SH-SY5Y (cell line): ENCODE data around the gene ELK3.

Experiments used
- GATA2 ChIP-seq: IDR thresholded peaks from 2 replicates; pipeline ENCODE4 v1.6.1; 2011; ENCODE audit warnings: mild to moderate bottlenecking, low read depth, low read length
- GATA3 ChIP-seq: IDR thresholded peaks from 2 replicates; pipeline ENCODE4 v1.6.1; 2011; ENCODE audit warnings: low read depth, mild to moderate bottlenecking, low read length, moderate library complexity

- no peak for TF ChIP-seq GATA2
- no peak for TF ChIP-seq GATA3
These were observed 11.7 kb downstream of the ELK3 start for GRCh38 chr12:96205908-96206307.
